ENCODE data around the gene PAK4.

DNA sequence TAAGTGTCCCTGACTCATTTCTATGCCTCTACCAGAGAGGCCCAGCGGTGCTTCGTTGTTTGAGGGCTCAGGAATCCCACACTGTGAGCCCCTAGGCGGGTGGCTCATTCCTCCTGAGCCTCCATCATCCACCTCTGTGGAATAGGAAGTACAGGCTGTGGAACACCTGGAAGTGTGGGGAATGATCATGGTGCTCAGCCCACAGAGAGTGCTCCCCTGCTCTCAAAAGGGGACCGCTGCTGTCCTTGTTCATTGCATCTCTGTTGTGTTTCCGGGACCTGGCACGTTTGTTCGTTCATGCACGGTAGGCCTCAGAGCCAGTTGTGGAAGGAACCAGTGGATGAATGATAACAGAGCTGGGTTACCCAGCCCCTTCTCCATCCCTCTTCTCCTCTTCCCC, 40.2 kb upstream of the PAK4 start:
- TF ChIP-seq, protein P1, sequence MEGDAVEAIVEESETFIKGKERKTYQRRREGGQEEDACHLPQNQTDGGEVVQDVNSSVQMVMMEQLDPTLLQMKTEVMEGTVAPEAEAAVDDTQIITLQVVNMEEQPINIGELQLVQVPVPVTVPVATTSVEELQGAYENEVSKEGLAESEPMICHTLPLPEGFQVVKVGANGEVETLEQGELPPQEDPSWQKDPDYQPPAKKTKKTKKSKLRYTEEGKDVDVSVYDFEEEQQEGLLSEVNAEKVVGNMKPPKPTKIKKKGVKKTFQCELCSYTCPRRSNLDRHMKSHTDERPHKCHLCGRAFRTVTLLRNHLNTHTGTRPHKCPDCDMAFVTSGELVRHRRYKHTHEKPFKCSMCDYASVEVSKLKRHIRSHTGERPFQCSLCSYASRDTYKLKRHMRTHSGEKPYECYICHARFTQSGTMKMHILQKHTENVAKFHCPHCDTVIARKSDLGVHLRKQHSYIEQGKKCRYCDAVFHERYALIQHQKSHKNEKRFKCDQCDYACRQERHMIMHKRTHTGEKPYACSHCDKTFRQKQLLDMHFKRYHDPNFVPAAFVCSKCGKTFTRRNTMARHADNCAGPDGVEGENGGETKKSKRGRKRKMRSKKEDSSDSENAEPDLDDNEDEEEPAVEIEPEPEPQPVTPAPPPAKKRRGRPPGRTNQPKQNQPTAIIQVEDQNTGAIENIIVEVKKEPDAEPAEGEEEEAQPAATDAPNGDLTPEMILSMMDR (IDR thresholded peaks at IDR 0.05): no peak
- TF ChIP-seq POLR2AphosphoS5 (IDR thresholded peaks at IDR 0.05): no peak

All from gastroesophageal sphincter (tissue), 3 donors.